Upper lobe of right lung (tissue), 1 donor: ENCODE data around the gene SHC3. TPM values are rescaled to one million over a fixed set of nuclear protein-coding genes. Genes with fewer than 3 reads are reported as not detected.
"Not testable (repeated sequence)": the region's sequence is repeated elsewhere in the genome, so short reads cannot be mapped to it uniquely, and the experiment has no call there.

Experiments used
- ATAC-seq: fragments of 200-7000 bp; cut with Tn5 transposase; one replicate; pipeline ENCODE4 v1.9.1; 2020; ENCODE audit warnings: mild to moderate bottlenecking, moderate library complexity
- DNase-seq: peaks from one replicate; pipeline ENCODE4 v3.0.0-alpha.2; 2020
- H3K27ac ChIP-seq: fragments of 200-600 bp; one replicate; pipeline ENCODE4 v1.8.0; 2022
- H3K27me3 ChIP-seq: fragments of 200-600 bp; one replicate; pipeline ENCODE4 v1.8.0; 2022; ENCODE audit warnings: mild to moderate bottlenecking
- H3K36me3 ChIP-seq: fragments of 200-600 bp; one replicate; pipeline ENCODE4 v1.8.0; 2022
- H3K4me1 ChIP-seq: fragments of 200-600 bp; one replicate; pipeline ENCODE4 v1.8.0; 2022
- H3K4me3 ChIP-seq: fragments of 200-600 bp; one replicate; pipeline ENCODE4 v1.8.0; 2022; ENCODE audit warnings: mild to moderate bottlenecking
- H3K9me3 ChIP-seq: fragments of 200-600 bp; one replicate; pipeline ENCODE4 v1.8.0; 2022
- intact Hi-C: fragments of 100-400 bp; cut with DNase I; formaldehyde crosslinking; loops from one replicate; pipeline ENCODE4 v1.11.0; 2022
- total RNA-seq: library from RNA; stranded (reverse); fragmentation: NEBNext Ultra II Directional; extraction: Animal tissue kit (Norgen Biotek cat#: 25700); gene quantifications from one replicate; pipeline ENCODE4 v1.2.1, GENCODE V29; 2021
- TF ChIP-seq, protein P1 (sequence below): fragments of 200-600 bp; IDR thresholded peaks from one replicate; pipeline ENCODE4 v1.8.0; 2022; ENCODE audit warnings: antibody characterized with exemption
- donor health status: DM: no; HTN: yes; CAD: no; lungs with severe emphysema.

SHC3 gene
- total RNA-seq, 1 donor from 2014 or later = 12.9 TPM

DNA sequence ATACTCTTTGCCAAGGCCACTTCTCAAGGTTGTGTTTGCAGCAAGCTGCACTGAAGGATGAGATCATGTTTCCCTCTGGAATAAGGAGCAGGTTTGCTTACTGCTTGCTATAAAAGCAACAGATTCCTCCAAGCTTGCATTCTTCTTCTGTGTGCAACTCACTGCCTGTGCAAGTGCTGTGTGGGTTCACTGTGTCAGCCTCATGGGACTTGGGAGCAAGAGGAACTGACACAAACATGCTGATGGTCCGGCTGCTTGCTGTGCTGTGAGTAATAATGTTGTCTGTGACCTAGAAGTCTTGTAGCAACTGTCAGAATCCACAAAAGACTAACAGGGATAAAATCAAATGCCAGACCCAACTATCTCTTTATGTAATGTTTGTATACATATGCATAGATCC lies 33.6 kb upstream of the SHC3 start:
- H3K27me3 ChIP-seq = no peaks in the 10 kb centered on the region
- no peaks in the 10 kb centered on the region for H3K36me3 ChIP-seq
- no peaks in the 10 kb centered on the region for H3K9me3 ChIP-seq
- TF ChIP-seq, protein P1, sequence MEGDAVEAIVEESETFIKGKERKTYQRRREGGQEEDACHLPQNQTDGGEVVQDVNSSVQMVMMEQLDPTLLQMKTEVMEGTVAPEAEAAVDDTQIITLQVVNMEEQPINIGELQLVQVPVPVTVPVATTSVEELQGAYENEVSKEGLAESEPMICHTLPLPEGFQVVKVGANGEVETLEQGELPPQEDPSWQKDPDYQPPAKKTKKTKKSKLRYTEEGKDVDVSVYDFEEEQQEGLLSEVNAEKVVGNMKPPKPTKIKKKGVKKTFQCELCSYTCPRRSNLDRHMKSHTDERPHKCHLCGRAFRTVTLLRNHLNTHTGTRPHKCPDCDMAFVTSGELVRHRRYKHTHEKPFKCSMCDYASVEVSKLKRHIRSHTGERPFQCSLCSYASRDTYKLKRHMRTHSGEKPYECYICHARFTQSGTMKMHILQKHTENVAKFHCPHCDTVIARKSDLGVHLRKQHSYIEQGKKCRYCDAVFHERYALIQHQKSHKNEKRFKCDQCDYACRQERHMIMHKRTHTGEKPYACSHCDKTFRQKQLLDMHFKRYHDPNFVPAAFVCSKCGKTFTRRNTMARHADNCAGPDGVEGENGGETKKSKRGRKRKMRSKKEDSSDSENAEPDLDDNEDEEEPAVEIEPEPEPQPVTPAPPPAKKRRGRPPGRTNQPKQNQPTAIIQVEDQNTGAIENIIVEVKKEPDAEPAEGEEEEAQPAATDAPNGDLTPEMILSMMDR = no peak
- DNase-seq (no peak), ATAC-seq (no peak)
- no peaks in the 10 kb centered on the region for H3K4me1 ChIP-seq
- intact Hi-C loops = no loop called here
- no peak overlapping the region for H3K4me3 ChIP-seq
- H3K27ac ChIP-seq = no peak overlapping the region

DNA sequence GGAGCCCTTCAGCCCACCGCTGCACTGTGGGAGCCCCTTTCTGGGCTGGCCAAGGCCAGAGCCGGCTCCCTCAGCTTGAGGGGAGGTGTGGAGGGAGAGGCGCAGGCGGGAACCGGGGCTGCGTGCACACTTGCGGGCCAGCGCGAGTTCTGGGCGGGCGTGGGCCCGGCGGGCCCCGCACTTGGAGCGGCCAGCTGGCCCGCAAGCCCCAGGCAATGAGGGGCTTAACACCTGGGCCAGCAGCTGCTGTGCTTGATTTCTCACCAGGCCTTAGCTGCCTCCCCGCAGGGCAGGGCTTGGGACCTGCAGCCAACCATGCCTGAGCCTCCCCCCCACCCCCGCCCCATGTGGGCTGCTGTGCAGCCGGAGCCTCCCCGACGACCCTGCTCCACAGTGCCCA lies 30.7 kb upstream of the SHC3 start:
- H3K4me1 ChIP-seq, H3K27me3 ChIP-seq, H3K27ac ChIP-seq, H3K36me3 ChIP-seq, DNase-seq, intact Hi-C loops, H3K9me3 ChIP-seq, H3K4me3 ChIP-seq, ATAC-seq: not testable (repeated sequence)

DNA sequence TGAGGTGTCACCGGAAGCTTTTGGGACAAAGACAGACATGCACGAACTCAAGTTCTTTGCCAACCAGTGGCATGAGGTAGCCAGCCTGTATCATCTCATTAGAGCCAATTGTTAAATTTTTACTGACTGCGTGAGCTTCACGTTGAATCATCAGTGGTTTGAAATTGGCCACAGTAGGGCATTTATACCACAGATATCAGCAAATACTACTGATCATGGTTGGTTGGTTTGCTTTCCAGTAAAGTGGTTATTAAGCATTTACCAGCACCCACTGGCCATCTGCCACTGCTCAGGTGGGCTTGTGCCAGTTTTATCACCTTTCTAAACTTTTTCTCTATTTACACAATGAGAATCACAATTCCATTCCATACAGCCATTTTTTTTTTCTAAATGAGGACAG lies 28.4 kb upstream of the SHC3 start:
- Histone ChIP-seq H3K27me3 (no peaks in the 10 kb centered on the region), H3K9me3 (no peaks in the 10 kb centered on the region), H3K4me3 (no peak overlapping the region), H3K4me1 (no peaks in the 10 kb centered on the region), H3K36me3 (no peaks in the 10 kb centered on the region), H3K27ac (no peak overlapping the region)
- DNase-seq (no peak), ATAC-seq (no peak)
- intact Hi-C loops = no loop called here
- TF ChIP-seq, protein P1 = no peak

DNA sequence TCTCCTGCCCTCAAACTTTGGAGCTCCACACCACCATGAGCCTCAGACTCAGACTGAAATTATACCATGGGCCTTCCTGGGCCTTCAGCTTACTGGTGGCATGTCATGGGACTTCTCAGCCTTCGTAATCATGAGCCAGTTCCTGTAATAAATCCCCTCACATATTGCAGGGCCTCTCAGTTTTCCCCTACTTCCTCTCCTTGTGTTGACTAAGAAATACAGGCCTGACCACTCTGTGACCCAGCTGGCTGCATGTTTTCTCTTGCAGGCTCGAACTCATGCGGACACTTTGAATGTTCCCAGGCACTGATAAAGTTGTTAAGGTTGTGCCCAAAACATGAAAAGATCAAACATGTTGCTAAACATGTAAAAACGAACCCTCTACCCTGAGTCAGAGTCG lies 26.2 kb upstream of the SHC3 start:
- intact Hi-C loops = no loop called here
- TF ChIP-seq, protein P1 = no peak
- no peak overlapping the region for H3K27ac ChIP-seq
- no peaks in the 10 kb centered on the region for H3K9me3 ChIP-seq
- no peaks in the 10 kb centered on the region for H3K4me1 ChIP-seq
- no peak overlapping the region for H3K4me3 ChIP-seq
- no peaks in the 10 kb centered on the region for H3K36me3 ChIP-seq
- no peaks in the 10 kb centered on the region for H3K27me3 ChIP-seq
- ATAC-seq = peak; percentile 19
- no peak for DNase-seq

DNA sequence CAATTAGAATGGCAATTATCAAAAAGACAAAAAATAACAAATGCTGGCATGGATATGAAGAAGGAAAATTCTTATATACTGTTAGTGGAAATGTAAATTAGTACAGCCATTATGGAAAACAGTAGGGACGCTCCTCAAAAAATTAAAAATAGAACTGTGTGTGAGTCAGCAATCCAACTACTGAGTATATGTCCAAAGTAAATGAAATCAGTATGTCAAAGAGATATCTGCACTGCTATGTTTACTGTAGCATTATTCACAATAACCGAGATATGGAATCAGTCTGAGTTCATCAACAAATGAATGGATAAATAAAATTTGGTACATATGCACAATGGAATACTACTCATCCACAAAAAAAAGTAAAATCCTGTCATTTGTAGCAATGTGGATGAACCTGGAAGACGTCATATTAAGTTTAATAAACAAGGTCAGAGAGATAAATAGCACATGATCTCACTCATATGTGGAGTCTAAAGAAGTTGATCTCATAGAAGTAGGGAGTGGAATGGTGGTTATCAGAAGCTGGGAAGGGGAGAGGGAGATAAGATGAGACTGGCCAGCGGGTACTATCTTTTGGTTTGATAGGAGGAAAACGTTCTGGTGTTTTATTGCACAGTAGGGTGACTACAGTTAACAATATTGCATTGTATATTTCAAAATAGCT lies 16.6 kb upstream of the SHC3 start:
- intact Hi-C loops = no loop called here
- Histone ChIP-seq H3K36me3 (no peaks in the 10 kb centered on the region), H3K4me3 (no peak overlapping the region), H3K27ac (no peak overlapping the region), H3K4me1 (no peaks in the 10 kb centered on the region), H3K9me3 (no peaks in the 10 kb centered on the region), H3K27me3 (no peaks in the 10 kb centered on the region)
- TF ChIP-seq, protein P1 = no peak
- ATAC-seq (no peak), DNase-seq (no peak)

DNA sequence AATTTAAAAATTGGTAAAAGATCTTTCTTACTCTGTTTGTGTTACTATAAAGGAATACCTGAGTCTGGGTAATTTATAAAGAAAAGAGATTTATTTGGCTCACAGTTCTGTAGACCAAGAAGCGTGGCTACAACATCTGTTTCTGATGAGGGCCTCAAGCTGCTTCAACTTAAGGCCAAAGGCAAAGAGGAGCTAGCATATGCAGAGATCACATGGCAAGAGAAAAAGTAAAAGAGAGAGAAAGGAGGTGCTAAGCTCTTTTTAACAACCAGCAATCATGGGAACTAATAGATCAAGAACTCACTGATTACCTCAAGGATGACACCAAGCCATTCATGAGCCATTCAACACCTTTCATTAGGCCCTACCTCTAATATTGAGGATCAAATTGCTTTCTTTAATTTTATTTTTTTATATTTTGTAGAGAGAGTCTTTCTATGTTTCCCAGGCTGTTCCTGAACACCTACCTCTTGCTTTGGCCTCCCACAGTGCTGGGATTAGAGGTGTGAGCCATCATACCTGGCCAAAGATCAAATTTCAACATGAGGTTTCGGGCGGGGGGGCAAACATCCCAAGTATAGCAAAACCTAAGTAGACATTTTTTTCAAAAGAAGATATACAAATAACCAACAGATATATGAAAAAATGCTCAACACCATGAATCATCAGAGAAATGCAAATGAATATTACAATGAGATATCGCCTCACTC lies 16.0 kb upstream of the SHC3 start:
- Histone ChIP-seq H3K27ac (no peak overlapping the region), H3K9me3 (no peaks in the 10 kb centered on the region), H3K36me3 (no peaks in the 10 kb centered on the region), H3K4me1 (no peaks in the 10 kb centered on the region), H3K4me3 (no peak overlapping the region), H3K27me3 (no peaks in the 10 kb centered on the region)
- intact Hi-C loops = no loop called here
- ATAC-seq = no peak
- TF ChIP-seq, protein P1 = no peak
- DNase-seq = no peak
